GM12878 (cell line): Measurements from ENCODE around the gene STAT5B. TPM values are rescaled to one million over a fixed set of nuclear protein-coding genes. Genes with fewer than 3 reads are reported as not detected.

Source experiments
- ESRRA ChIP-seq: IDR thresholded peaks from 2 replicates; pipeline ENCODE4 v1.6.1; 2012; ENCODE audit warnings: mild to moderate bottlenecking, low read length, improper control_type of control experiment
- FOXK2 ChIP-seq: fragments of 450-650 bp; IDR thresholded peaks from 2 replicates; pipeline ENCODE4 v1.6.1; 2017; ENCODE audit warnings: mild to moderate bottlenecking, moderate library complexity
- FOXM1 ChIP-seq: IDR thresholded peaks from 2 replicates; pipeline ENCODE4 v1.6.1; 2012; ENCODE audit warnings: low read depth, mild to moderate bottlenecking, inconsistent platforms, low read length, moderate library complexity
- HCFC1 ChIP-seq: fragments of 150-350 bp; IDR thresholded peaks from 2 replicates; pipeline ENCODE4 v1.6.1; 2014; ENCODE audit warnings: low read length
- HDGF ChIP-seq: fragments of 450-650 bp; IDR thresholded peaks from 2 replicates; pipeline ENCODE4 v1.6.1; 2016; ENCODE audit warnings: antibody characterized with exemption
- KLF5 ChIP-seq: fragments of 450-650 bp; IDR thresholded peaks from 2 replicates; pipeline ENCODE4 v1.6.1; 2014; ENCODE audit warnings: mild to moderate bottlenecking; ENCODE audit not compliant: partially characterized antibody
- MXI1 ChIP-seq: fragments of 150-350 bp; IDR thresholded peaks from 2 replicates; pipeline ENCODE4 v1.6.1; 2011; ENCODE audit warnings: low read depth, mild to moderate bottlenecking, inconsistent platforms, low read length, improper control_type of control experiment
- PAX8 ChIP-seq: fragments of 450-650 bp; IDR thresholded peaks from 2 replicates; pipeline ENCODE4 v1.6.1; 2017; ENCODE audit warnings: mild to moderate bottlenecking, moderate library complexity
- POLR2AphosphoS5 ChIP-seq: IDR thresholded peaks from 2 replicates; pipeline ENCODE4 v1.6.1; 2011; ENCODE audit warnings: mild to moderate bottlenecking, low read length, inconsistent platforms
- POU2F2 ChIP-seq: IDR thresholded peaks from 3 replicates; pipeline ENCODE4 v1.6.1; 2011; ENCODE audit warnings: low read depth, mild to moderate bottlenecking, low read length, borderline replicate concordance
- RCOR1 ChIP-seq: conservative IDR thresholded peaks from 2 replicates; pipeline ENCODE4 v1.6.1; 2012; ENCODE audit warnings: low read depth, low read length, improper control_type of control experiment
- SIX5 ChIP-seq: IDR thresholded peaks from 2 replicates; pipeline ENCODE4 v1.6.1; 2011; ENCODE audit warnings: mild to moderate bottlenecking, low read depth, low read length, moderate library complexity; ENCODE audit not compliant: severe bottlenecking
- SPI1 ChIP-seq: IDR thresholded peaks from 2 replicates; pipeline ENCODE4 v1.6.1; 2011; ENCODE audit warnings: low read depth, mild to moderate bottlenecking, low read length, moderate library complexity, borderline replicate concordance; ENCODE audit not compliant: insufficient read depth
- SUPT20H ChIP-seq: IDR thresholded peaks from 2 replicates; pipeline ENCODE4 v1.6.1; 2011; ENCODE audit warnings: low read depth, mild to moderate bottlenecking, low read length, moderate library complexity, borderline replicate concordance; ENCODE audit not compliant: control insufficient read depth
- SUZ12 ChIP-seq: fragments of 200-600 bp; sonication (generic); IDR thresholded peaks from one replicate; pipeline ENCODE4 v1.6.1; 2018; ENCODE audit warnings: antibody characterized with exemption, mild to moderate bottlenecking; ENCODE audit not compliant: unreplicated experiment
- TARDBP ChIP-seq: IDR thresholded peaks from 2 replicates; pipeline ENCODE4 v1.6.1; 2016; ENCODE audit warnings: borderline replicate concordance
- ZZZ3 ChIP-seq: IDR thresholded peaks from 2 replicates; pipeline ENCODE4 v1.6.1; 2011; ENCODE audit warnings: low read depth; ENCODE audit not compliant: control insufficient read depth, insufficient read length
- polyA plus RNA-seq, 11 experiments: library from polyadenylated mRNA; depleted of rRNA in 4 of 11; unstranded in 6 of 11; stranded (reverse) in 5 of 11; fragments of >200 nt; fragmentation: Nextera tagmentation in 4 of 11; fragmentation: Illumina TruSeq in 1 of 11; extraction: Ambion mirVana in 4 of 11; extraction: Trizol in 1 of 11; gene quantifications; 1 replicate in 1 of 11; 2 replicates in 10 of 11; pipeline versions ENCODE4 v1.2.1 to v1.2.3, GENCODE V29; 2011 to 2016; ENCODE audit warnings: inconsistent platforms in 2 of 11, missing spikeins in 2 of 11, low read depth in 1 of 11
- total RNA-seq, 4 experiments: library from RNA; depleted of rRNA in 3 of 4; stranded (reverse); fragments of >200 nt in 3 of 4; fragmentation: Illumina TruSeq in 1 of 4; extraction: Trizol in 1 of 4; gene quantifications; 2 replicates each; pipeline versions ENCODE4 v1.2.1 to v1.2.3, GENCODE V29; 2013 to 2021
- TF ChIP-seq, protein P1 (sequence below): IDR thresholded peaks from 2 replicates; pipeline ENCODE4 v1.6.1; 2011; ENCODE audit warnings: borderline replicate concordance, low read depth, mild to moderate bottlenecking, moderate library complexity, low read length; ENCODE audit not compliant: insufficient read depth, poor library complexity, severe bottlenecking
- TF ChIP-seq, protein P2 (sequence below): fragments of 450-650 bp; IDR thresholded peaks from 2 replicates; pipeline ENCODE4 v1.6.1; 2018; ENCODE audit warnings: borderline replicate concordance, mild to moderate bottlenecking; ENCODE audit not compliant: partially characterized antibody
- TF ChIP-seq, protein P3 (sequence below): fragments of 450-650 bp; formaldehyde crosslinking; IDR thresholded peaks from 2 replicates; pipeline ENCODE4 v1.4.0; 2022; ENCODE audit warnings: mild to moderate bottlenecking, moderate library complexity
- TF ChIP-seq, protein P4 (sequence below): fragments of 450-650 bp; IDR thresholded peaks from 2 replicates; pipeline ENCODE4 v1.6.1; 2017; ENCODE audit warnings: low read depth, mild to moderate bottlenecking, moderate library complexity

The STAT5B gene
- total and polyA plus RNA-seq, 10 of the 15 experiments (the other 5 are each of a cell fraction or from before 2014, with no cell fraction given) = 11.0 to 69.6 (median 46.7) TPM

DNA sequence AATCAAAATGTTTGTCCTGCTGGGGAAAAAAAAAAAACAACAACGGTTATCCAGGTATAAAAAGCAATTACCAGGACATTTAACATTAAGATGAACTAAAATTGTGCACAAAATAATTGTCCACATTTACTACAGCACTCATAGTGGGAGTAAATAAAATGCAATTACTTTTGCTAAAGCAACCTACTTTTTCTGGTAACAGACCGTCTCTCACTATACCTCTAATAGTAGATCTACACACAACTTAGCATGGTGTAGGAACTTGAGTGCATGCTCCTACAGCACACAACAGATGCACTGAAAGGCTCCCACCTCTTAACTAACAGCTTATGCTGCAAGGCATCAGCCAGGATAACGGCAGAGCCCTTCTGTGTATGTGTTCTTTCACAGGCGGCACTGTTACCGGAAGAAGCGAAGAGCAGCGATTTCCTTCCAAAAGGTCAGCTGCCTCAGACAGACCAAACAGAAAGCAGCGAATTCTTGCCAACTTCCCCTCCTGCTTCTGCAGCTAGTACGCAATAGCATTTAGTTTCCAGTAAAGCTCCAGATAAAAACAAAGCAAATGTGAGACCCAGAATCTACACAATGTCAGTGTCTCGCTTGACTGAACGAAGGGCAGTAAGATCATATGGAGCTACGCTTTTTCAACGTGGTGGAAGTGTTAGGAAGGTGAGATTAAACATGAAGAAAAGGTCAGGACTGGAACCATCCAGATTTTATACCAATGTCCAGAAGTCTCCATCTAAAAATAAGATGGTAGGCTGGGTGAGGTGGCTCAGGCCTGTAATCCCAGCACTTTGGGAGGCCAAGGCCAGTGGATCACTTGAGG is 27.6 kb downstream of the STAT5B start (continued):
- TF ChIP-seq HDGF (no peak), POLR2AphosphoS5 (peak; percentile 86), TARDBP (no peak), SIX5 (no peak), FOXK2 (peak; percentile 73), RCOR1 (no peak), HCFC1 (peak; percentile 28; the same call in 1 of the 2 replicates), KLF5 (peak; percentile 52), FOXM1 (no peak), ESRRA (no peak), ZZZ3 (no peak), MXI1 (peak; percentile 39; the same call in 1 of the 2 replicates), POU2F2 (peak; percentile 63; the same call in 1 of the 3 replicates), PAX8 (0 out of 2 replicates have a peak, but pooled peaks have one; percentile 23), SPI1 (peak; percentile 71), SUPT20H (no peak), SUZ12 (no peak)
- TF ChIP-seq, protein P1, sequence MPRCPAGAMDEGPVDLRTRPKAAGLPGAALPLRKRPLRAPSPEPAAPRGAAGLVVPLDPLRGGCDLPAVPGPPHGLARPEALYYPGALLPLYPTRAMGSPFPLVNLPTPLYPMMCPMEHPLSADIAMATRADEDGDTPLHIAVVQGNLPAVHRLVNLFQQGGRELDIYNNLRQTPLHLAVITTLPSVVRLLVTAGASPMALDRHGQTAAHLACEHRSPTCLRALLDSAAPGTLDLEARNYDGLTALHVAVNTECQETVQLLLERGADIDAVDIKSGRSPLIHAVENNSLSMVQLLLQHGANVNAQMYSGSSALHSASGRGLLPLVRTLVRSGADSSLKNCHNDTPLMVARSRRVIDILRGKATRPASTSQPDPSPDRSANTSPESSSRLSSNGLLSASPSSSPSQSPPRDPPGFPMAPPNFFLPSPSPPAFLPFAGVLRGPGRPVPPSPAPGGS = no peak
- TF ChIP-seq, protein P2, sequence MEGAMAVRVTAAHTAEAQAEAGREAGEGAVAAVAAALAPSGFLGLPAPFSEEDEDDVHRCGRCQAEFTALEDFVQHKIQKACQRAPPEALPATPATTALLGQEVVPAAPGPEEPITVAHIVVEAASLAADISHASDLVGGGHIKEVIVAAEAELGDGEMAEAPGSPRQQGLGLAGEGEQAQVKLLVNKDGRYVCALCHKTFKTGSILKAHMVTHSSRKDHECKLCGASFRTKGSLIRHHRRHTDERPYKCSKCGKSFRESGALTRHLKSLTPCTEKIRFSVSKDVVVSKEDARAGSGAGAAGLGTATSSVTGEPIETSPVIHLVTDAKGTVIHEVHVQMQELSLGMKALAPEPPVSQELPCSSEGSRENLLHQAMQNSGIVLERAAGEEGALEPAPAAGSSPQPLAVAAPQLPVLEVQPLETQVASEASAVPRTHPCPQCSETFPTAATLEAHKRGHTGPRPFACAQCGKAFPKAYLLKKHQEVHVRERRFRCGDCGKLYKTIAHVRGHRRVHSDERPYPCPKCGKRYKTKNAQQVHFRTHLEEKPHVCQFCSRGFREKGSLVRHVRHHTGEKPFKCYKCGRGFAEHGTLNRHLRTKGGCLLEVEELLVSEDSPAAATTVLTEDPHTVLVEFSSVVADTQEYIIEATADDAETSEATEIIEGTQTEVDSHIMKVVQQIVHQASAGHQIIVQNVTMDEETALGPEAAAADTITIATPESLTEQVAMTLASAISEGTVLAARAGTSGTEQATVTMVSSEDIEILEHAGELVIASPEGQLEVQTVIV = peak; percentile 16
- TF ChIP-seq, protein P3, sequence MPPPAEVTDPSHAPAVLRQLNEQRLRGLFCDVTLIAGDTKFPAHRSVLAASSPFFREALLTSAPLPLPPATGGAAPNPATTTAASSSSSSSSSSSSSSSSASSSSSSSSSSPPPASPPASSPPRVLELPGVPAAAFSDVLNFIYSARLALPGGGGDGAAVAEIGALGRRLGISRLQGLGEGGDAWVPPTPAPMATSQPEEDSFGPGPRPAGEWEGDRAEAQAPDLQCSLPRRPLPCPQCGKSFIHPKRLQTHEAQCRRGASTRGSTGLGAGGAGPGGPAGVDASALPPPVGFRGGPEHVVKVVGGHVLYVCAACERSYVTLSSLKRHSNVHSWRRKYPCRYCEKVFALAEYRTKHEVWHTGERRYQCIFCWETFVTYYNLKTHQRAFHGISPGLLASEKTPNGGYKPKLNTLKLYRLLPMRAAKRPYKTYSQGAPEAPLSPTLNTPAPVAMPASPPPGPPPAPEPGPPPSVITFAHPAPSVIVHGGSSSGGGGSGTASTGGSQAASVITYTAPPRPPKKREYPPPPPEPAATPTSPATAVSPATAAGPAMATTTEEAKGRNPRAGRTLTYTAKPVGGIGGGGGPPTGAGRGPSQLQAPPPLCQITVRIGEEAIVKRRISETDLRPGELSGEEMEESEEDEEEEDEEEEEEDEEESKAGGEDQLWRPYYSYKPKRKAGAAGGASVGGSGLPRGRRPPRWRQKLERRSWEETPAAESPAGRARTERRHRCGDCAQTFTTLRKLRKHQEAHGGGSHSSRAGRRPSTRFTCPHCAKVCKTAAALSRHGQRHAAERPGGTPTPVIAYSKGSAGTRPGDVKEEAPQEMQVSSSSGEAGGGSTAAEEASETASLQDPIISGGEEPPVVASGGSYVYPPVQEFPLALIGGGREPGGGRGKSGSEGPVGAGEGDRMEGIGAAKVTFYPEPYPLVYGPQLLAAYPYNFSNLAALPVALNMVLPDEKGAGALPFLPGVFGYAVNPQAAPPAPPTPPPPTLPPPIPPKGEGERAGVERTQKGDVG = no peak
- TF ChIP-seq, protein P4, sequence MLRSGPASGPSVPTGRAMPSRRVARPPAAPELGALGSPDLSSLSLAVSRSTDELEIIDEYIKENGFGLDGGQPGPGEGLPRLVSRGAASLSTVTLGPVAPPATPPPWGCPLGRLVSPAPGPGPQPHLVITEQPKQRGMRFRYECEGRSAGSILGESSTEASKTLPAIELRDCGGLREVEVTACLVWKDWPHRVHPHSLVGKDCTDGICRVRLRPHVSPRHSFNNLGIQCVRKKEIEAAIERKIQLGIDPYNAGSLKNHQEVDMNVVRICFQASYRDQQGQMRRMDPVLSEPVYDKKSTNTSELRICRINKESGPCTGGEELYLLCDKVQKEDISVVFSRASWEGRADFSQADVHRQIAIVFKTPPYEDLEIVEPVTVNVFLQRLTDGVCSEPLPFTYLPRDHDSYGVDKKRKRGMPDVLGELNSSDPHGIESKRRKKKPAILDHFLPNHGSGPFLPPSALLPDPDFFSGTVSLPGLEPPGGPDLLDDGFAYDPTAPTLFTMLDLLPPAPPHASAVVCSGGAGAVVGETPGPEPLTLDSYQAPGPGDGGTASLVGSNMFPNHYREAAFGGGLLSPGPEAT = peak; percentile 34; the same call in 1 of the 2 replicates
